GM23338 (cell line): ENCODE data around the gene KRTAP10-9.

Experiments used
- CREB1 ChIP-seq: fragments of 250-450 bp; sonication (Bioruptor Pico); IDR thresholded peaks from 2 replicates; pipeline ENCODE4 v1.5.0; 2020; ENCODE audit warnings: low read depth, mild to moderate bottlenecking, moderate library complexity
- CTCF ChIP-seq, 2 experiments: fragments of 200-600 bp in 1 of 2; sonication (generic) in 1 of 2; conservative IDR thresholded peaks; 2 replicates each; pipeline versions ENCODE4 v1.5.1 to v1.6.1; 2016 to 2017; ENCODE audit warnings: antibody characterized with exemption in 2 of 2, low read depth in 2 of 2, mild to moderate bottlenecking in 2 of 2, moderate library complexity in 1 of 2
- ETS1 ChIP-seq: IDR thresholded peaks from 2 replicates; pipeline ENCODE4 v1.6.1; 2016; ENCODE audit warnings: antibody characterized with exemption
- EZH2 ChIP-seq: fragments of 200-600 bp; sonication (generic); IDR thresholded peaks from one replicate; pipeline ENCODE4 v1.8.0; 2017; ENCODE audit warnings: antibody characterized with exemption, mild to moderate bottlenecking, low read depth; ENCODE audit not compliant: unreplicated experiment
- EZH2phosphoT487 ChIP-seq: fragments of 200-600 bp; sonication (generic); IDR thresholded peaks from one replicate; pipeline ENCODE4 v1.8.1; 2018; ENCODE audit warnings: antibody characterized with exemption; ENCODE audit not compliant: unreplicated experiment
- JUNB ChIP-seq: IDR thresholded peaks from one replicate; pipeline ENCODE4 v1.6.1; 2016; ENCODE audit warnings: antibody characterized with exemption; ENCODE audit not compliant: unreplicated experiment
- NANOG ChIP-seq: IDR thresholded peaks from 2 replicates; pipeline ENCODE4 v1.6.1; 2016; ENCODE audit warnings: antibody characterized with exemption, borderline replicate concordance
- POLR2AphosphoS5 ChIP-seq: IDR thresholded peaks from 2 replicates; pipeline ENCODE4 v1.6.1; 2016; ENCODE audit warnings: antibody characterized with exemption, low read depth
- REST ChIP-seq: IDR thresholded peaks from one replicate; pipeline ENCODE4 v1.6.1; 2018; ENCODE audit warnings: antibody characterized with exemption; ENCODE audit not compliant: unreplicated experiment
- STAT1 ChIP-seq: IDR thresholded peaks from one replicate; pipeline ENCODE4 v1.6.1; 2016; ENCODE audit warnings: antibody characterized with exemption; ENCODE audit not compliant: unreplicated experiment
- ZNF331 ChIP-seq: fragments of 250-450 bp; sonication (Bioruptor Pico); IDR thresholded peaks from 2 replicates; pipeline ENCODE4 v1.5.0; 2020; ENCODE audit warnings: low read depth, mild to moderate bottlenecking, moderate library complexity
- ZNF462 ChIP-seq: fragments of 250-450 bp; sonication (Bioruptor Pico); IDR thresholded peaks from 2 replicates; pipeline ENCODE4 v1.5.0; 2020; ENCODE audit warnings: mild to moderate bottlenecking, moderate library complexity

GRCh38 chr21:44589586-44590305, 37.1 kb upstream of the KRTAP10-9 start:
- TF ChIP-seq CTCF (conservative IDR thresholded peaks at IDR 0.05; ENCODE audit: low read depth in 2 of 2) (no peak), POLR2AphosphoS5 (no peak), EZH2 (no peak), EZH2phosphoT487 (no peak), STAT1 (no peak), CREB1 (CRISPR knock-in tag) (no peak), REST (no peak), ETS1 (no peak), NANOG (no peak), JUNB (no peak), ZNF462 (CRISPR knock-in tag) (no peak), ZNF331 (no peak)
